Lower leg skin (tissue), 3 donors: ENCODE measurements around the gene DGKI.

Experiments used
- CTCF ChIP-seq, 3 donors: fragments of 450-650 bp; IDR thresholded peaks; one replicate each; pipeline ENCODE4 v1.5.1; 2016; ENCODE audit warnings: antibody characterized with exemption in 3 of 3, mild to moderate bottlenecking in 3 of 3, moderate library complexity in 2 of 3
- POLR2A ChIP-seq, 2 donors: fragments of 450-650 bp; IDR thresholded peaks; one replicate each; pipeline ENCODE4 v1.6.1; 2016 to 2017; ENCODE audit warnings: antibody characterized with exemption in 2 of 2, mild to moderate bottlenecking in 1 of 2, moderate library complexity in 1 of 2

GRCh38 chr7:137628216-137628615 is 218.6 kb downstream of the DGKI start:
- TF ChIP-seq POLR2A (IDR thresholded peaks at IDR 0.05) (no peak), CTCF (IDR thresholded peaks at IDR 0.05) (no peak)
